ENCODE measurements around the gene APIP. TPM values are rescaled to one million over a fixed set of nuclear protein-coding genes. Genes with fewer than 3 reads are reported as not detected.
A peak's percentile ranks its signal among the peaks of the same experiment; 100 is the strongest.

Gene APIP
- total and polyA plus RNA-seq, 2 experiments from 2014 or later = 22.5 to 25.2 TPM

DNA sequence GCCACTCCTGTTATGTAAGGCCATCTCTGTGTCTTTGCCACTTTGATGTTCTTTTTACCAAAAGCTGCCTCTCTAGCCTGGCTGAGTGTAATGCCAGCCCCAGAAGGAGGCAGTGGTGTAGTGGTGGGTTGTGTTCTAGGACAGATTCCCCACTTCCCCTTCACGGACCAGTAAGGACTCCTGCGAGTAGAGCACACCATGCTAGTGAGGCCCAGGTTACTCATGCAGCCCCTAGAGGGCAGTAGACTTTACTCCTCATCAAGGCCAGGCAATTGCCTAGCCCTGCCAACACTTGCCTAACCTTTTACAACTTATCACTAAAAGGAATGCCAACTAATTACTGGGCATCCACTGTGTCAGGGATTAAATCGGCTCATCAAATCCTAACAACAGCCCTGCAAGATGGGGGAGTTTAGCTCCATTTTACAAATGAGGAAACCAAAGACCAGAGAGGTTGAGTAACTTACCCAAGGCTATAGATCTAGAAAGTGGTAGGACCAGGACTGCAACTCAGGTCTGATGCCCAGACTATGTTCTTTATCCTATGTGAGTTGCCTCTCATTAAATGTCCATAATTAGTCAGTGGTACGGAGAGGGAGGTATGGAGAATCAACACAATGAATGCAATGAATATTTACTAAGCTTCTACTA lies 75.3 kb downstream of the APIP start:
- peaks cover 12% of the 10 kb centered on the region for H3K27me3 ChIP-seq (replicated peaks; ENCODE audit: insufficient read depth)
- 65 to 74% methylated on average over 4 of the region's 4 CpGs for WGBS, 2 experiments (ENCODE audit: low coverage in 1 of 2, low lambda C conversion rate in 2 of 2, missing lambda C conversion rate in 2 of 2)
- DNase-seq = peak; percentile 35
- no peaks in the 10 kb centered on the region for H3K79me2 ChIP-seq (ENCODE audit: insufficient read depth)
- H3K4me3 ChIP-seq = no peak overlapping the region
- H3K27ac ChIP-seq = no peak overlapping the region
- H3K9me2 ChIP-seq (ENCODE audit: insufficient read depth) = no peaks in the 10 kb centered on the region
- no peaks in the 10 kb centered on the region for H3K36me3 ChIP-seq (ENCODE audit: low read depth)
- no peak overlapping the region for H3K4me2 ChIP-seq (ENCODE audit: unreplicated experiment)
- no peak for TF ChIP-seq EZH2 (IDR thresholded peaks at IDR 0.05; ENCODE audit: insufficient read depth, poor library complexity, severe bottlenecking)
- TF ChIP-seq EZH2phosphoT487 (IDR thresholded peaks at IDR 0.05; ENCODE audit: insufficient read depth, low read depth) = no peak
- in situ Hi-C loops (cut with MboI) = no loop called here
- no peak overlapping the region for H3K9ac ChIP-seq
- no peaks in the 10 kb centered on the region for H3F3A ChIP-seq (ENCODE audit: insufficient read depth)
- no peak overlapping the region for H2AFZ ChIP-seq
- no peaks in the 10 kb centered on the region for H3K9me3 ChIP-seq (ENCODE audit: low read depth)
- no peaks in the 10 kb centered on the region for H4K20me1 ChIP-seq (ENCODE audit: insufficient read depth)
- H3K4me1 ChIP-seq (ENCODE audit: insufficient read depth) = no peaks in the 10 kb centered on the region

DNA sequence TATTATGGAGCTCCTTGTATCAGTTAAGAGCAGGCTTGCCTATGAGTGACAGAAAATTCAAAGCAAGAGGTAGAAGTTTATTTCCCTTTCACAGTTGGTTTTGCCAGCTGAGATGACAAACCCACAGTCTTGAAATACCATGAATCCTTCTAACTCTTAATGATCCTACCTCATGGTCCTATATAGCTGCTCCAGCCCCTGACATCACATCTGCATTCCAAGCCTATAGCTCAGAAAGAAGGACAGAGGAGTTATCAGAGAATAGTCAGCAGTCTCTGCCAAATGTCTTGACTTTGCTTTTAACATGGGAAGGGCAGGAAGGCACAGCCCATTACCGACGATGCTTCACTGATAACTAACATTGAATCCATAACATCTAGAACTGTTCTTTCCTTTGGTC lies 76.2 kb downstream of the APIP start:
- Histone ChIP-seq H4K20me1 (ENCODE audit: insufficient read depth) (no peaks in the 10 kb centered on the region), H3K9me2 (ENCODE audit: insufficient read depth) (no peaks in the 10 kb centered on the region), H3K9ac (no peak overlapping the region), H3K4me3 (no peak overlapping the region), H3K27me3 (replicated peaks; ENCODE audit: insufficient read depth) (peaks cover 12% of the 10 kb centered on the region), H3K79me2 (ENCODE audit: insufficient read depth) (no peaks in the 10 kb centered on the region), H3K9me3 (ENCODE audit: low read depth) (no peaks in the 10 kb centered on the region), H3K27ac (no peak overlapping the region), H2AFZ (no peak overlapping the region), H3K4me2 (ENCODE audit: unreplicated experiment) (no peak overlapping the region), H3K36me3 (ENCODE audit: low read depth) (no peaks in the 10 kb centered on the region), H3F3A (ENCODE audit: insufficient read depth) (no peaks in the 10 kb centered on the region), H3K4me1 (ENCODE audit: insufficient read depth) (no peaks in the 10 kb centered on the region)
- DNase-seq = no peak
- no peak for TF ChIP-seq EZH2 (IDR thresholded peaks at IDR 0.05; ENCODE audit: insufficient read depth, poor library complexity, severe bottlenecking)
- no peak for TF ChIP-seq EZH2phosphoT487 (IDR thresholded peaks at IDR 0.05; ENCODE audit: insufficient read depth, low read depth)
- in situ Hi-C loops (cut with MboI) = no loop called here
- WGBS, 2 experiments (ENCODE audit: low coverage in 1 of 2, low lambda C conversion rate in 2 of 2, missing lambda C conversion rate in 2 of 2) = 79 to 86% methylated on average over 2 of the region's 2 CpGs

DNA sequence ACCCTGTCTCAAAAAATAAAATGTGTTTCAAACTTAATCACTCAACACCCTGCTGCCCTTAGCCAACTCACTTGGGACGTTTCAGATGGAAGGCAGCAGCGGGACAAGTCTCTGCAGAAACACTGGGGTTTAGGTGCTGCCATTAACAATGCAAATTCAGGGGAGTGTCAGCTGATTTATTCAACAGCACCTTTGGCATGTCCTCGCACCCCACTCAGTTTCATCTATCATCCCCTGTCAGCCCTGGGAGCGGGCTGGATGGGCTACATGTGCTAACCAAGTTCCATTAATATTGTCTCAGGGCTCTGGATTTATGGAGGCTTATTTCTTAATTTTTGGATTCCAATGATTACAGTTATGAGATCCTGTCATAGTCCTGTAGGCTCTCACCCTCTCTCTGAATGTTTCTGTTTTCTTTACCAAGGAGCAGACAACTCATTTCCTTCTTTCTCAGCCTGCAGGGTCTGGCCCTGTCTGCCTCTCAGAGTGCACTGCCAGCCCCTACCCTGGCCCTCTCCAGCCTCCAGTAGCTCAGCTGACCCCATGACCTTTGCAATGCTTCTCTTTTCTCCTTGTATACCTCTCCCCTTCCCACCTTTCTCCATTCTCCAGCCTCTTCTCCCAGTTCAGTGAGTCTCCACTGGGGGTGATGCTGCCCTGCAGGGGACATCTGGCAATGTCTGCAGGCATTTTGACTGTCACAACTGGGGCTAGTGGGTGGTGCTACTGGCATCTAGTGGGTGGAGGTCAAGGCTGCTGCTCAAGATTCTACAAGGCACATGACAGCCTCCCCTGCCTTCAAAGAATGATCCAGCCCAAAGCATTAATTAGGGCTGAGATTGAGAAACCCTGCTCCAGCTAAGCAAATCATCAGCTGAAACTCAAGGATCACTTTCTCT lies 79.0 kb downstream of the APIP start:
- Histone ChIP-seq H3K4me3 (no peak overlapping the region), H2AFZ (no peak overlapping the region), H3K9me3 (ENCODE audit: low read depth) (no peaks in the 10 kb centered on the region), H3K36me3 (ENCODE audit: low read depth) (no peaks in the 10 kb centered on the region), H3K27ac (no peak overlapping the region), H3K9ac (no peak overlapping the region), H3K79me2 (ENCODE audit: insufficient read depth) (no peaks in the 10 kb centered on the region), H4K20me1 (ENCODE audit: insufficient read depth) (no peaks in the 10 kb centered on the region), H3K9me2 (ENCODE audit: insufficient read depth) (no peaks in the 10 kb centered on the region), H3F3A (ENCODE audit: insufficient read depth) (no peaks in the 10 kb centered on the region), H3K27me3 (replicated peaks; ENCODE audit: insufficient read depth) (no peaks in the 10 kb centered on the region; the same call in 1 of the 2 replicates), H3K4me2 (ENCODE audit: unreplicated experiment) (no peak overlapping the region), H3K4me1 (ENCODE audit: insufficient read depth) (no peaks in the 10 kb centered on the region)
- TF ChIP-seq EZH2phosphoT487 (IDR thresholded peaks at IDR 0.05; ENCODE audit: insufficient read depth, low read depth) = no peak
- TF ChIP-seq EZH2 (IDR thresholded peaks at IDR 0.05; ENCODE audit: insufficient read depth, poor library complexity, severe bottlenecking) = no peak
- WGBS, 2 experiments (ENCODE audit: low coverage in 1 of 2, low lambda C conversion rate in 2 of 2, missing lambda C conversion rate in 2 of 2) = 48 to 56% methylated on average over 4 of the region's 4 CpGs
- no peak for DNase-seq
- in situ Hi-C loops (cut with MboI) = no loop called here

DNA sequence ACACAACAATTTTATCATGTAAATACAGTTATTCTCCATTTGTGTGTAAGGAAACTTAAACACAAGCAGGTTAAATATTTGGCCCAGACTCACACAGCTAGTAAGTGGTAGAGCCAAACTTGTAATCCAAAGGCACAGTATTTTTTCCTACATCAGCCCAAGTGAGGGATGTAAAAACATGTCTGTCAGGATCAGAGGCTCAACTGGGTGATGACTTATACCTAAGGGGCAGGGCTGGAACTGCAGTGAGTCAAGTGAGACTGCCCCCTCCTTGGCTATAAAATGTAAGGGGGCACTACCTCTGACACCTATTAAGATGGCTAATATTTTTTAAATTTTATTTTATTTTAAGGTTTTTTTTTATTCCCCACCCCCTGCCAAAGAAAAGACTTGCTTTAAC lies 82.6 kb downstream of the APIP start:
- no peak overlapping the region for H3K4me3 ChIP-seq
- no peak overlapping the region for H3K27ac ChIP-seq
- no peaks in the 10 kb centered on the region for H3K36me3 ChIP-seq (ENCODE audit: low read depth)
- H3K27me3 ChIP-seq (replicated peaks; ENCODE audit: insufficient read depth) = no peaks in the 10 kb centered on the region; the same call in 1 of the 2 replicates
- no peaks in the 10 kb centered on the region for H3F3A ChIP-seq (ENCODE audit: insufficient read depth)
- TF ChIP-seq EZH2phosphoT487 (IDR thresholded peaks at IDR 0.05; ENCODE audit: insufficient read depth, low read depth) (no peak), EZH2 (IDR thresholded peaks at IDR 0.05; ENCODE audit: insufficient read depth, poor library complexity, severe bottlenecking) (no peak)
- no peak overlapping the region for H2AFZ ChIP-seq
- H3K9ac ChIP-seq = no peak overlapping the region
- no peaks in the 10 kb centered on the region for H3K79me2 ChIP-seq (ENCODE audit: insufficient read depth)
- in situ Hi-C loops (cut with MboI) = no loop called here
- H3K4me2 ChIP-seq (ENCODE audit: unreplicated experiment) = no peak overlapping the region
- H3K4me1 ChIP-seq (ENCODE audit: insufficient read depth) = no peaks in the 10 kb centered on the region
- no peak for DNase-seq
- no peaks in the 10 kb centered on the region for H3K9me3 ChIP-seq (ENCODE audit: low read depth)
- no peaks in the 10 kb centered on the region for H3K9me2 ChIP-seq (ENCODE audit: insufficient read depth)
- H4K20me1 ChIP-seq (ENCODE audit: insufficient read depth) = no peaks in the 10 kb centered on the region

Small RNA genes lying within 50 kb of the gene (microRNA-seq; reads per million reads assigned to microRNA genes)
- gene MIR1343 (ENCODE audit: borderline number of aligned reads) = 19.9 reads per million, percentile 28 among the genes with 10 or more reads in this experiment

Small RNA genes lying within 50 kb of the gene (small RNA-seq; reads per million reads assigned to genes)
- not detected for gene MIR1343 (ENCODE audit: low read depth, low replicate concordance)

Other genes with a start within 250 kb of the APIP start
- 28.1 and 40.1 TPM in 2 replicates for gene PDHX, start 239 bp upstream of the APIP start, total RNA-seq (2014; rRNA removed; shearing (Covaris generic))
- gene PDHX, start 239 bp upstream of the APIP start, polyA plus RNA-seq (2016; fragmentation: Nextera tagmentation; extraction: Ambion mirVana) = 33.4 and 36.1 TPM in 2 replicates
- gene CD44, start 222.8 kb upstream of the APIP start, total RNA-seq (2014; rRNA removed; shearing (Covaris generic)) = 405 and 506 TPM in 2 replicates
- 519 and 523 TPM in 2 replicates for gene CD44, start 222.8 kb upstream of the APIP start, polyA plus RNA-seq (2016; fragmentation: Nextera tagmentation; extraction: Ambion mirVana)

All from GM23248 (cell line).